IMR-90 (cell line): ENCODE results near the gene OPRL1. TPM values are rescaled to one million over a fixed set of nuclear protein-coding genes. Genes with fewer than 3 reads are reported as not detected.

Source experiments
- ATAC-seq: fragments of 200-7000 bp; cut with Tn5 transposase; 2 replicates; pipeline ENCODE4 v1.9.1; 2020; ENCODE audit warnings: low read depth, mild to moderate bottlenecking, moderate library complexity
- BruUV-seq: library from RNA; stranded (reverse); fragments of 400-500 nt; replicated peaks from 2 replicates; lab custom pipeline; 2021; lab: Mats Ljungman, UMichigan
- CTCF ChIA-PET: fragments of 300-600 bp; formaldehyde crosslinking; extraction: SDS; loops from one replicate; lab custom pipeline; 2021; ENCODE audit warnings: antibody characterized with exemption; lab: Yijun Ruan, JAX
- POLR2A ChIA-PET: fragments of 300-600 bp; sonication (Branson Sonifier 250); formaldehyde crosslinking; loops from one replicate; lab custom pipeline; 2022; ENCODE audit warnings: antibody characterized with exemption; ENCODE audit not compliant: unreplicated experiment; lab: Charles Lee
- DNase-seq: peaks from one replicate; pipeline ENCODE4 v3.0.0; 2013
- H2AFZ ChIP-seq: replicated peaks from 2 replicates; pipeline ENCODE3; 2013; ENCODE audit warnings: low read length, mild to moderate bottlenecking; ENCODE audit not compliant: poor library complexity
- H2AK5ac ChIP-seq: 2 replicates; pipeline ENCODE4 v1.6.1; 2013; ENCODE audit warnings: low read depth, low read length, inconsistent platforms
- H2AK9ac ChIP-seq: replicated peaks from 2 replicates; pipeline ENCODE3; 2013; ENCODE audit warnings: mild to moderate bottlenecking, low read depth, low read length, moderate library complexity; ENCODE audit not compliant: poor library complexity
- H2BK120ac ChIP-seq: 2 replicates; pipeline ENCODE4 v1.6.1; 2013; ENCODE audit warnings: low read depth, low read length, inconsistent platforms
- H2BK15ac ChIP-seq: 3 replicates; pipeline ENCODE4 v1.6.1; 2013; ENCODE audit warnings: low read depth, low read length, inconsistent platforms
- H2BK20ac ChIP-seq: 2 replicates; pipeline ENCODE4 v1.6.1; 2013; ENCODE audit warnings: low read depth, mild to moderate bottlenecking, inconsistent platforms, low read length, moderate library complexity
- H2BK5ac ChIP-seq: 2 replicates; pipeline ENCODE4 v1.6.1; 2013; ENCODE audit warnings: mild to moderate bottlenecking, low read depth, low read length, inconsistent platforms; ENCODE audit not compliant: poor library complexity, severe bottlenecking
- H3K14ac ChIP-seq: replicated peaks from 2 replicates; pipeline ENCODE4 v1.6.1; 2013; ENCODE audit warnings: low read depth, low read length, inconsistent platforms
- H3K18ac ChIP-seq: 2 replicates; pipeline ENCODE4 v1.6.1; 2013; ENCODE audit warnings: low read depth, low read length, control low read depth
- H3K23ac ChIP-seq: 2 replicates; pipeline ENCODE4 v1.6.1; 2013; ENCODE audit warnings: low read depth, low read length, inconsistent platforms
- H3K27ac ChIP-seq: 2 replicates; pipeline ENCODE4 v1.5.1; 2013; ENCODE audit warnings: mild to moderate bottlenecking, control low read depth, low read length; ENCODE audit not compliant: insufficient read depth
- H3K27me3 ChIP-seq: 2 replicates; pipeline ENCODE4 v1.6.1; 2013; ENCODE audit warnings: low read length; ENCODE audit not compliant: control insufficient read depth, insufficient read depth
- H3K36me3 ChIP-seq: 2 replicates; pipeline ENCODE4 v1.6.1; 2013; ENCODE audit warnings: low read length, mixed read lengths; ENCODE audit not compliant: control insufficient read depth, insufficient read depth
- H3K4ac ChIP-seq: 2 replicates; pipeline ENCODE4 v1.6.1; 2013; ENCODE audit warnings: low read depth, low read length, inconsistent platforms
- H3K4me1 ChIP-seq: 2 replicates; pipeline ENCODE4 v1.6.1; 2013; ENCODE audit warnings: low read length, mixed read lengths; ENCODE audit not compliant: control insufficient read depth, insufficient read depth
- H3K4me2 ChIP-seq: 2 replicates; pipeline ENCODE4 v1.6.1; 2013; ENCODE audit warnings: low read depth, mild to moderate bottlenecking, control low read depth, low read length, moderate library complexity
- H3K4me3 ChIP-seq: 2 replicates; pipeline ENCODE4 v1.5.1; 2013; ENCODE audit warnings: low read depth, mild to moderate bottlenecking, control low read depth, low read length, moderate library complexity; ENCODE audit not compliant: insufficient read depth
- H3K56ac ChIP-seq: 2 replicates; pipeline ENCODE4 v1.6.1; 2013; ENCODE audit warnings: low read length, inconsistent platforms; ENCODE audit not compliant: insufficient read depth; ENCODE audit errors: extremely low read depth
- H3K79me1 ChIP-seq, 2 experiments: 2 replicates each; pipeline ENCODE4 v1.6.1; 2013; ENCODE audit warnings: low read length in 2 of 2, inconsistent platforms in 1 of 2, low read depth in 1 of 2
- H3K9ac ChIP-seq: 2 replicates; pipeline ENCODE4 v1.6.1; 2013; ENCODE audit warnings: low read depth, low read length, control low read depth
- H3K9me1 ChIP-seq: 2 replicates; pipeline ENCODE4 v1.6.1; 2013; ENCODE audit warnings: low read length, inconsistent platforms; ENCODE audit not compliant: insufficient read depth
- H3K9me3 ChIP-seq: 2 replicates; pipeline ENCODE4 v1.6.1; 2013; ENCODE audit warnings: low read length; ENCODE audit not compliant: control insufficient read depth, insufficient read depth
- H4K20me1 ChIP-seq: 2 replicates; pipeline ENCODE4 v1.6.1; 2013; ENCODE audit warnings: low read length, inconsistent platforms; ENCODE audit not compliant: insufficient read depth
- H4K5ac ChIP-seq: 2 replicates; pipeline ENCODE4 v1.6.1; 2013; ENCODE audit warnings: mild to moderate bottlenecking, low read depth, low read length, control low read depth
- H4K8ac ChIP-seq, 2 experiments: 2 replicates each; pipeline ENCODE4 v1.6.1; 2013; ENCODE audit warnings: low read depth in 2 of 2, low read length in 2 of 2, control low read depth in 1 of 2, inconsistent platforms in 1 of 2
- H4K91ac ChIP-seq: 2 replicates; pipeline ENCODE4 v1.6.1; 2013; ENCODE audit warnings: low read depth, low read length, inconsistent platforms; ENCODE audit not compliant: insufficient read depth
- BHLHE40 ChIP-seq: fragments of 150-350 bp; IDR thresholded peaks from 2 replicates; pipeline ENCODE4 v1.6.1; 2016; ENCODE audit warnings: mild to moderate bottlenecking, low read depth, low read length
- CEBPB ChIP-seq: IDR thresholded peaks from 2 replicates; pipeline ENCODE4 v1.6.1; 2012; ENCODE audit warnings: low read depth, low read length, improper control_type of control experiment
- CHD1 ChIP-seq: IDR thresholded peaks from 2 replicates; pipeline ENCODE4 v1.6.1; 2012; ENCODE audit warnings: low read depth, low read length, improper control_type of control experiment
- CTCF ChIP-seq: conservative IDR thresholded peaks from 2 replicates; pipeline ENCODE4 v1.5.1; 2012; ENCODE audit warnings: mild to moderate bottlenecking, low read depth, low read length, improper control_type of control experiment
- FOS ChIP-seq: fragments of 150-350 bp; IDR thresholded peaks from 2 replicates; pipeline ENCODE4 v1.6.1; 2016; ENCODE audit warnings: low read depth, low read length
- MAFK ChIP-seq: IDR thresholded peaks from 2 replicates; pipeline ENCODE4 v1.6.1; 2012; ENCODE audit warnings: low read depth, low read length, improper control_type of control experiment
- MAZ ChIP-seq: IDR thresholded peaks from 2 replicates; pipeline ENCODE4 v1.6.1; 2012; ENCODE audit warnings: low read depth, mild to moderate bottlenecking, low read length, improper control_type of control experiment, moderate library complexity, borderline replicate concordance
- MXI1 ChIP-seq: IDR thresholded peaks from 2 replicates; pipeline ENCODE4 v1.6.1; 2012; ENCODE audit warnings: low read depth, mild to moderate bottlenecking, low read length, moderate library complexity, borderline replicate concordance
- NFE2L2 ChIP-seq: fragments of 150-350 bp; IDR thresholded peaks from 2 replicates; pipeline ENCODE4 v1.6.1; 2016; ENCODE audit warnings: low read depth, mild to moderate bottlenecking, low read length
- RAD21 ChIP-seq: IDR thresholded peaks from 2 replicates; pipeline ENCODE4 v1.6.1; 2012; ENCODE audit warnings: low read length, improper control_type of control experiment
- RCOR1 ChIP-seq: IDR thresholded peaks from 2 replicates; pipeline ENCODE4 v1.6.1; 2012; ENCODE audit warnings: mild to moderate bottlenecking, low read length, improper control_type of control experiment; ENCODE audit not compliant: insufficient replicate concordance
- RFX5 ChIP-seq: IDR thresholded peaks from 2 replicates; pipeline ENCODE4 v1.8.0; 2012; ENCODE audit warnings: low read depth, mild to moderate bottlenecking, low read length, moderate library complexity
- SMC3 ChIP-seq: fragments of 150-350 bp; IDR thresholded peaks from 2 replicates; pipeline ENCODE4 v1.6.1; 2016; ENCODE audit warnings: low read depth, mild to moderate bottlenecking, antibody characterized with exemption, low read length, moderate library complexity
- WGBS, 2 experiments: methylation state at CpG; one replicate each; pipeline versions ENCODE4 v1.1.5 to v1.1.7; 2013; ENCODE audit warnings: missing lambda C conversion rate in 2 of 2; ENCODE audit not compliant: insufficient read length in 1 of 2; ENCODE audit errors: extremely low coverage in 2 of 2; 5-methylcytosine and 5-hydroxymethylcytosine counted together
- dilution Hi-C: fragments of 300-500 bp; cut with HindIII; formaldehyde crosslinking; loops from one replicate; pipeline ENCODE4 v1.14.3; 2018; ENCODE audit warnings: low sequenced_read_pairs; ENCODE audit not compliant: unreplicated experiment
- in situ Hi-C: fragments of 300-500 bp; cut with MboI; formaldehyde crosslinking; loops from 3 replicates; pipeline ENCODE4 v1.14.3; 2019; ENCODE audit warnings: low sequenced_read_pairs, inconsistent platforms, mixed read lengths
- intact Hi-C: fragments of 100-400 bp; cut with micrococcal nuclease; formaldehyde crosslinking; loops from 2 replicates; pipeline ENCODE4 v1.10.0; 2022
- polyA plus RNA-seq, 3 experiments: library from polyadenylated mRNA; depleted of rRNA; stranded (reverse); fragments of >200 nt; gene quantifications; 2 replicates each; pipeline ENCODE4 v1.2.3, GENCODE V29; 2012; ENCODE audit warnings: low replicate concordance in 1 of 3
- total RNA-seq: library from RNA; depleted of rRNA; stranded (reverse); fragments of >200 nt; gene quantifications from 2 replicates; pipeline ENCODE4 v1.2.3, GENCODE V29; 2012
- TF ChIP-seq, protein P1 (sequence below): fragments of 150-350 bp; IDR thresholded peaks from 2 replicates; pipeline ENCODE4 v1.6.1; 2017; ENCODE audit warnings: mild to moderate bottlenecking, antibody characterized with exemption, low read length, low read depth

OPRL1 gene
- total and polyA plus RNA-seq, 2 of the 4 experiments (the other 2 are of a cell fraction): 0.36 to 1.2 TPM

GRCh38 chr20:64042054-64042781, 37.7 kb upstream of the OPRL1 start:
- no peak for ATAC-seq
- Histone ChIP-seq H3K4me2 (peak overlapping the region; percentile 25; the same call in 1 of the 2 replicates), H4K5ac (no peak overlapping the region), H2BK20ac (no peak overlapping the region), H3K18ac (no peak overlapping the region), H2AK5ac (no peak overlapping the region; the same call in 1 of the 2 replicates), H3K14ac (no peak overlapping the region), H4K20me1 (no peaks in the 10 kb centered on the region; the same call in 1 of the 2 replicates), H3K9me1 (no peaks in the 10 kb centered on the region), H3K56ac (no peak overlapping the region), H3K4ac (no peak overlapping the region), H3K9ac (no peak overlapping the region), H2BK15ac (no peak overlapping the region), H4K91ac (no peak overlapping the region), H2BK5ac (no peak overlapping the region), H3K4me1 (peaks cover 2% of the 10 kb centered on the region; the same call in 1 of the 2 replicates), H3K27me3 (peaks cover 65% of the 10 kb centered on the region), H3K36me3 (no peaks in the 10 kb centered on the region), H3K4me3 (peak overlapping the region; percentile 35), H3K79me1 (no peaks in the 10 kb centered on the region), H3K9me3 (no peaks in the 10 kb centered on the region), H3K23ac (no peak overlapping the region), H2AFZ (peak overlapping the region; percentile 80), H2AK9ac (peak overlapping the region; percentile 65), H2BK120ac (no peak overlapping the region), H3K27ac (no peak overlapping the region; the same call in 1 of the 2 replicates), H4K8ac (0 out of 4 replicates have a peak overlapping the region, but pooled peaks have one; percentile 16 to 74)
- 2% methylated on average over 16 of the region's 55 CpGs; no CpG with 5 or more reads in 1 of the 2 experiments for WGBS, 2 experiments
- dilution Hi-C loops (no loop called here), intact Hi-C loops (no loop called here), in situ Hi-C loops (no loop called here)
- POLR2A ChIA-PET: no interaction called here
- DNase-seq: no peak
- no TSS peak for BruUV-seq
- CTCF ChIA-PET: no interaction called here
- TF ChIP-seq CTCF: no peak
- TF ChIP-seq FOS: no peak
- TF ChIP-seq NFE2L2: no peak
- TF ChIP-seq RCOR1: no peak
- TF ChIP-seq, protein P1, sequence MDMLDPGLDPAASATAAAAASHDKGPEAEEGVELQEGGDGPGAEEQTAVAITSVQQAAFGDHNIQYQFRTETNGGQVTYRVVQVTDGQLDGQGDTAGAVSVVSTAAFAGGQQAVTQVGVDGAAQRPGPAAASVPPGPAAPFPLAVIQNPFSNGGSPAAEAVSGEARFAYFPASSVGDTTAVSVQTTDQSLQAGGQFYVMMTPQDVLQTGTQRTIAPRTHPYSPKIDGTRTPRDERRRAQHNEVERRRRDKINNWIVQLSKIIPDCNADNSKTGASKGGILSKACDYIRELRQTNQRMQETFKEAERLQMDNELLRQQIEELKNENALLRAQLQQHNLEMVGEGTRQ: no peak
- no peak for TF ChIP-seq BHLHE40
- TF ChIP-seq SMC3: no peak
- TF ChIP-seq MAZ: no peak
- TF ChIP-seq RAD21: no peak
- no peak for TF ChIP-seq CHD1
- no peak for TF ChIP-seq MAFK
- TF ChIP-seq RFX5: no peak
- no peak for TF ChIP-seq CEBPB
- TF ChIP-seq MXI1: no peak
